ENCODE results near the gene ALPG.

Gene ALPG

GRCh38 chr2:232460171-232460570 lies 53.5 kb downstream of the ALPG start:
- DNase-seq = no peak

Data from DMS79 treated with DMSO at 0.1 percent for 48 hours (cell line).